ENCODE data around the gene EYS. TPM values are rescaled to one million over a fixed set of nuclear protein-coding genes. Genes with fewer than 3 reads are reported as not detected.

Gene EYS
- total and polyA plus RNA-seq, 4 donors: not detected

DNA sequence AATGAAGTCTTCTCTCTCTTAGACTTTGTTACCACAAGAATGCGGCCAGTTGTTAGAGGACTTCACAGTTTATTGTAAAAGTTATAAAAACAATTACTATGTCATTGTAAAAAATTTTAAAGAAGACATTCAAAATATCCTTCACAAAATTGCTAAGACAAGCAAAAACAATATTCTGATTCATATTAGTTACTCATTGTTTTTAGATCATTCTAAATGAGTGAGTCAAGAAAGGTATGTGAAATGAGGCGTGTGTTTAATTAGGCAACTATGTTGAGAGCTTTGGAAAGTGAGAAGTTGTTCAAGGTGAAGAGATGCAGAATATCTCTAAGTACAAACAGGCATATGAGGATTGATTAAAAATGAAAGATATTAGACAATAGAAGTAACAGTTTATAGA is 875.3 kb downstream of the EYS start:
- no peaks in the 10 kb centered on the region for H3K4me1 ChIP-seq (ENCODE audit: control insufficient read depth in 1 of 2, insufficient read depth in 2 of 2, low read length in 2 of 2)
- DNase-seq (no peak), ATAC-seq (ENCODE audit: low FRiP score) (no peak)
- no peaks in the 10 kb centered on the region for H3K36me3 ChIP-seq (ENCODE audit: control insufficient read depth in 1 of 2, insufficient read depth in 2 of 2, low read length in 1 of 2)
- H3K27me3 ChIP-seq (ENCODE audit: control insufficient read depth in 1 of 2, insufficient read depth in 2 of 2, low read length in 1 of 2): no peaks in the 10 kb centered on the region
- H3K27ac ChIP-seq (ENCODE audit: low read depth in 1 of 2, low read length in 2 of 2): no peak overlapping the region
- H3K9me3 ChIP-seq (ENCODE audit: control insufficient read depth, low read length): no peaks in the 10 kb centered on the region
- H3K4me3 ChIP-seq (ENCODE audit: low read length in 2 of 2): no peak overlapping the region
- WGBS, 2 donors: 55 to 63% methylated on average over 2 of the region's 2 CpGs
- intact Hi-C loops (cut with DNase I): no loop called here

DNA sequence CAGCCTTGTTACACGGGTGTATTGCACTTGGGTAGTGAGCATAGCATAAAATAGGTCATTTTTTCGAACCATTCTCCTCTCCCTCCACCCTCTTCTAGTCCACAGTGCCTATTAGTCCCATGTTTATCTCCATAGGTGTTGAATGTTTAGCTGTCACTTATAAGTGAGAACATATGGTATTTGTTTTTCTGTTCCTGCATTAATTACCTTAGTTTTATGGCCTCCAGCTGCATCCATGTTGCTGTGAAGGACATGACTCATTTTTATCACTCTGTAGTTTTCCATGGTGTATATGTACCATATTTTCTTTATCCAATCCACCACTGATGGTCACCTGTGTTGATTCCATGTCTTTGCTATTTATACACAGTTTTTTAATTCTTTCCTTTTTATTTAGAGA is 889.5 kb downstream of the EYS start:
- no peak overlapping the region for H3K4me3 ChIP-seq (ENCODE audit: low read length in 2 of 2)
- no peak for DNase-seq
- H3K27me3 ChIP-seq (ENCODE audit: control insufficient read depth in 1 of 2, insufficient read depth in 2 of 2, low read length in 1 of 2): no peaks in the 10 kb centered on the region
- H3K27ac ChIP-seq (ENCODE audit: low read depth in 1 of 2, low read length in 2 of 2): no peak overlapping the region
- no peaks in the 10 kb centered on the region for H3K9me3 ChIP-seq (ENCODE audit: control insufficient read depth, low read length)
- ATAC-seq (ENCODE audit: low FRiP score): no peak
- WGBS, 2 donors: 52 to 56% methylated on average over 2 of the region's 2 CpGs
- H3K36me3 ChIP-seq (ENCODE audit: control insufficient read depth in 1 of 2, insufficient read depth in 2 of 2, low read length in 1 of 2): no peaks in the 10 kb centered on the region
- intact Hi-C loops (cut with DNase I): no loop called here
- no peaks in the 10 kb centered on the region for H3K4me1 ChIP-seq (ENCODE audit: control insufficient read depth in 1 of 2, insufficient read depth in 2 of 2, low read length in 2 of 2)

DNA sequence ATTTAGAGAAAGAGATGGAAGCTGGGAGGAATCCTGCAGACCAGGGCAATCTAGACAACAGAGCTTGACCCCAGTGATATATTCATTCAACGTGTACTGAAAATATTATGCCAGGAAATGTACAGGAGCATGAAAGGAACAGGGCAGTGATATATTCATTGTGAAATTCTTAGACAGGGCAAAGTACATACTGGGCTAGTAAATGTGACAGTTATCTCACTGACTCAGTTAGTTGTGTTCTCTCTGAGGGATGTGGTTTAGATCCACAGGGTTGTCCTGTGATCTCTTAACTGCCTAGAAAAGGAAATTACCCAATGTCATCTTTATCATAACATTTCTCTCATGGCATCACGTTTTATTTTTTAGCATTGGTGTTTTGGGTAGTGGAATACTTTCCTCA is 891.3 kb downstream of the EYS start:
- 7 to 24% methylated on average over 2 of the region's 2 CpGs for WGBS, 2 donors

GRCh38 chr6:64812138-64812537 is 894.9 kb downstream of the EYS start:
- 91 to 92% methylated on average over 4 of the region's 4 CpGs for WGBS, 2 donors

More for the DNA sequence above, 891.3 kb downstream of the EYS start:
- H3K36me3 ChIP-seq (ENCODE audit: control insufficient read depth in 1 of 2, insufficient read depth in 2 of 2, low read length in 1 of 2): no peaks in the 10 kb centered on the region
- H3K9me3 ChIP-seq (ENCODE audit: control insufficient read depth, low read length): no peaks in the 10 kb centered on the region
- ATAC-seq (ENCODE audit: low FRiP score) (no peak), DNase-seq (no peak)
- H3K4me3 ChIP-seq (ENCODE audit: low read length in 2 of 2): no peak overlapping the region
- no peaks in the 10 kb centered on the region for H3K27me3 ChIP-seq (ENCODE audit: control insufficient read depth in 1 of 2, insufficient read depth in 2 of 2, low read length in 1 of 2)
- intact Hi-C loops (cut with DNase I): no loop called here
- H3K4me1 ChIP-seq (ENCODE audit: control insufficient read depth in 1 of 2, insufficient read depth in 2 of 2, low read length in 2 of 2): no peaks in the 10 kb centered on the region
- no peak overlapping the region for H3K27ac ChIP-seq (ENCODE audit: low read depth in 1 of 2, low read length in 2 of 2)

DNA sequence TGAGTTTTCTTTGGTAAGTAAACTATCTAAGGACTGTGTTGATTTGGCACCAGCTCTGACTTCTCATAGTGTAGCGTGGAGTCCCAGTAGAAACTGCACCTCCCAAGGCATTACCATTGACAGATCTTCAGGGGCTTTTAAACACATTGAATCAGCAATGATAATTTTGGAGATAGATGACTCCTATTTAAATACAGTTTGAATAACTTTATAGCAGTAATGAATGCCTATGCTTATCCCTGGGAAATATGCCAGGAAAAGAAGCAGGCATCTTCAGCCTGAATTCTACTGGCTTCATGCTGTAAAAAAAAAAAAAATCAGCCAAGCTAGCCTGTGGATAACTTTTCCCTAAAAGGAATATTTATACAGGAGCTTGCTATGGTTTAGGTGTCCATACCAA is 895.9 kb downstream of the EYS start:
- Histone ChIP-seq H3K9me3 (ENCODE audit: control insufficient read depth, low read length) (no peaks in the 10 kb centered on the region), H3K27me3 (ENCODE audit: control insufficient read depth in 1 of 2, insufficient read depth in 2 of 2, low read length in 1 of 2) (no peaks in the 10 kb centered on the region), H3K27ac (ENCODE audit: low read depth in 1 of 2, low read length in 2 of 2) (no peak overlapping the region), H3K4me3 (ENCODE audit: low read length in 2 of 2) (no peak overlapping the region), H3K36me3 (ENCODE audit: control insufficient read depth in 1 of 2, insufficient read depth in 2 of 2, low read length in 1 of 2) (no peaks in the 10 kb centered on the region), H3K4me1 (ENCODE audit: control insufficient read depth in 1 of 2, insufficient read depth in 2 of 2, low read length in 2 of 2) (no peaks in the 10 kb centered on the region)
- no peak for DNase-seq
- WGBS, 2 donors: 26 to 34% methylated on average over 1 of the region's 1 CpG
- intact Hi-C loops (cut with DNase I): no loop called here
- no peak for ATAC-seq (ENCODE audit: low FRiP score)

More at GRCh38 chr6:64812138-64812537, 894.9 kb downstream of the EYS start:
- ATAC-seq (ENCODE audit: low FRiP score) (no peak), DNase-seq (no peak)
- H3K27ac ChIP-seq (ENCODE audit: low read depth in 1 of 2, low read length in 2 of 2): no peak overlapping the region
- no peaks in the 10 kb centered on the region for H3K27me3 ChIP-seq (ENCODE audit: control insufficient read depth in 1 of 2, insufficient read depth in 2 of 2, low read length in 1 of 2)
- H3K9me3 ChIP-seq (ENCODE audit: control insufficient read depth, low read length): no peaks in the 10 kb centered on the region
- H3K4me1 ChIP-seq (ENCODE audit: control insufficient read depth in 1 of 2, insufficient read depth in 2 of 2, low read length in 2 of 2): no peaks in the 10 kb centered on the region
- intact Hi-C loops (cut with DNase I): no loop called here
- H3K36me3 ChIP-seq (ENCODE audit: control insufficient read depth in 1 of 2, insufficient read depth in 2 of 2, low read length in 1 of 2): no peaks in the 10 kb centered on the region
- no peak overlapping the region for H3K4me3 ChIP-seq (ENCODE audit: low read length in 2 of 2)

GRCh38 chr6:64807785-64808184 is 899.2 kb downstream of the EYS start:
- 60 to 69% methylated on average over 2 of the region's 2 CpGs for WGBS, 2 donors
- H3K4me3 ChIP-seq (ENCODE audit: low read length in 2 of 2): no peak overlapping the region
- H3K27me3 ChIP-seq (ENCODE audit: control insufficient read depth in 1 of 2, insufficient read depth in 2 of 2, low read length in 1 of 2): no peaks in the 10 kb centered on the region
- H3K9me3 ChIP-seq (ENCODE audit: control insufficient read depth, low read length): no peaks in the 10 kb centered on the region
- no peak overlapping the region for H3K27ac ChIP-seq (ENCODE audit: low read depth in 1 of 2, low read length in 2 of 2)
- H3K4me1 ChIP-seq (ENCODE audit: control insufficient read depth in 1 of 2, insufficient read depth in 2 of 2, low read length in 2 of 2): no peaks in the 10 kb centered on the region
- intact Hi-C loops (cut with DNase I): no loop called here
- DNase-seq (no peak), ATAC-seq (ENCODE audit: low FRiP score) (no peak)
- H3K36me3 ChIP-seq (ENCODE audit: control insufficient read depth in 1 of 2, insufficient read depth in 2 of 2, low read length in 1 of 2): no peaks in the 10 kb centered on the region

GRCh38 chr6:64803470-64804166 is 903.4 kb downstream of the EYS start:
- peak in 1 of 2 donors; percentile 55 for DNase-seq
- Histone ChIP-seq H3K9me3 (ENCODE audit: control insufficient read depth, low read length) (no peaks in the 10 kb centered on the region), H3K4me3 (ENCODE audit: low read length in 2 of 2) (no peak overlapping the region), H3K27ac (ENCODE audit: low read depth in 1 of 2, low read length in 2 of 2) (no peak overlapping the region), H3K27me3 (ENCODE audit: control insufficient read depth in 1 of 2, insufficient read depth in 2 of 2, low read length in 1 of 2) (no peaks in the 10 kb centered on the region), H3K36me3 (ENCODE audit: control insufficient read depth in 1 of 2, insufficient read depth in 2 of 2, low read length in 1 of 2) (no peaks in the 10 kb centered on the region), H3K4me1 (ENCODE audit: control insufficient read depth in 1 of 2, insufficient read depth in 2 of 2, low read length in 2 of 2) (no peaks in the 10 kb centered on the region)
- intact Hi-C loops (cut with DNase I): no loop called here
- no peak for ATAC-seq (ENCODE audit: low FRiP score)
- WGBS, 2 donors: 81 to 86% methylated on average over 9 of the region's 9 CpGs

- Histone ChIP-seq H3K4me3 (ENCODE audit: low read length in 2 of 2) (no peak overlapping the region), H3K4me1 (ENCODE audit: control insufficient read depth in 1 of 2, insufficient read depth in 2 of 2, low read length in 2 of 2) (no peaks in the 10 kb centered on the region), H3K27ac (ENCODE audit: low read depth in 1 of 2, low read length in 2 of 2) (no peak overlapping the region), H3K36me3 (ENCODE audit: control insufficient read depth in 1 of 2, insufficient read depth in 2 of 2, low read length in 1 of 2) (no peaks in the 10 kb centered on the region), H3K9me3 (ENCODE audit: control insufficient read depth, low read length) (no peaks in the 10 kb centered on the region), H3K27me3 (ENCODE audit: control insufficient read depth in 1 of 2, insufficient read depth in 2 of 2, low read length in 1 of 2) (no peaks in the 10 kb centered on the region)
- intact Hi-C loops (cut with DNase I): no loop called here
- DNase-seq (no peak), ATAC-seq (ENCODE audit: low FRiP score) (no peak)
- 52 to 53% methylated on average over 4 of the region's 4 CpGs for WGBS, 2 donors
These were observed 914.5 kb downstream of the EYS start for GRCh38 chr6:64792534-64792933.

GRCh38 chr6:64789476-64789875 is 917.5 kb downstream of the EYS start:
- H3K4me3 ChIP-seq (ENCODE audit: low read length in 2 of 2): no peak overlapping the region
- intact Hi-C loops (cut with DNase I): no loop called here
- H3K27ac ChIP-seq (ENCODE audit: low read depth in 1 of 2, low read length in 2 of 2): no peak overlapping the region
- WGBS, 2 donors: 82 to 83% methylated on average over 3 of the region's 3 CpGs
- no peak for DNase-seq
- H3K36me3 ChIP-seq (ENCODE audit: control insufficient read depth in 1 of 2, insufficient read depth in 2 of 2, low read length in 1 of 2): no peaks in the 10 kb centered on the region
- no peak for ATAC-seq (ENCODE audit: low FRiP score)
- H3K9me3 ChIP-seq (ENCODE audit: control insufficient read depth, low read length): no peaks in the 10 kb centered on the region
- H3K27me3 ChIP-seq (ENCODE audit: control insufficient read depth in 1 of 2, insufficient read depth in 2 of 2, low read length in 1 of 2): no peaks in the 10 kb centered on the region
- H3K4me1 ChIP-seq (ENCODE audit: control insufficient read depth in 1 of 2, insufficient read depth in 2 of 2, low read length in 2 of 2): no peaks in the 10 kb centered on the region
